Measurements from ENCODE around the gene TLE7.

Gene TLE7

DNA sequence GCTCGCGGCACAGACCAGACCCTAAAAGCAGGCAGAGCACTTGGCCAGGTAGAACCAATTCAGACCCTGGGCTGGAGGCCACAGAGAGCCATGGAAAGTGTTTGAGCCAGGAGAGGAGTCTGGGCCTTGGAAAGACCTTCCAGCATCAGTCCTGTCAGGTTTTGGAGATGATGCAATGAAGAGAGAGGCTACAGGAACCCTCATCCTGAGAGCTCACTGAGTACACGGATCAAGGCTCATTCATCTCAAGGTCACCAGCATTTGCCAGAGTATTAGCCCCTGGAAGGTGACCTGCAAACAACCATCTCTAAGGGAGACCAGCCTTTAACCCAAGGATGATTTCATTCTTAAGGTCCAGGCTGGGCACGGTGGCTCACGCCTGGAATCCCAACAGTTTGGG, 27.8 kb downstream of the TLE7 start:
- no peak for DNase-seq (ENCODE audit: low read depth in 1 of 2, low spot score in 1 of 2)

DNA sequence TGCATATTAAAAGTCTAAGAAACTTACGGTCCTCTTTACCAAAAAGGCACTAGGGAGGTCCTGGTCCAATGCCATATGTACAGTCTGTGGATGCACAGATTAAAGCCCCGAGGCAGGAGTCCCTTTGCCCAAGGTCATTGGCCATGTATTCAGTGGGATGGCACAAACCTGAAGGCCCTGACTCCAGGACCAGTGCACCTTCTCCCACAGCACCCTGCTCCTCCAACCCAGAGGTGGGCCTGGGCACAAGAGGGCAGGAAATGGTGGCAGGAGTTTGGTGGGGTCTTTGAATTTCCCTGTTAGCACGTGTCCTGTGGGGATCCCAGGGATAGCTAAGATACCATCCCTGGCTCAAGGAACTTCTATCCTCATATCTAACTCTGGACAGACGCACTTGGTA, 28.5 kb downstream of the TLE7 start:
- DNase-seq (ENCODE audit: low read depth in 1 of 2, low spot score in 1 of 2): no peak

DNA sequence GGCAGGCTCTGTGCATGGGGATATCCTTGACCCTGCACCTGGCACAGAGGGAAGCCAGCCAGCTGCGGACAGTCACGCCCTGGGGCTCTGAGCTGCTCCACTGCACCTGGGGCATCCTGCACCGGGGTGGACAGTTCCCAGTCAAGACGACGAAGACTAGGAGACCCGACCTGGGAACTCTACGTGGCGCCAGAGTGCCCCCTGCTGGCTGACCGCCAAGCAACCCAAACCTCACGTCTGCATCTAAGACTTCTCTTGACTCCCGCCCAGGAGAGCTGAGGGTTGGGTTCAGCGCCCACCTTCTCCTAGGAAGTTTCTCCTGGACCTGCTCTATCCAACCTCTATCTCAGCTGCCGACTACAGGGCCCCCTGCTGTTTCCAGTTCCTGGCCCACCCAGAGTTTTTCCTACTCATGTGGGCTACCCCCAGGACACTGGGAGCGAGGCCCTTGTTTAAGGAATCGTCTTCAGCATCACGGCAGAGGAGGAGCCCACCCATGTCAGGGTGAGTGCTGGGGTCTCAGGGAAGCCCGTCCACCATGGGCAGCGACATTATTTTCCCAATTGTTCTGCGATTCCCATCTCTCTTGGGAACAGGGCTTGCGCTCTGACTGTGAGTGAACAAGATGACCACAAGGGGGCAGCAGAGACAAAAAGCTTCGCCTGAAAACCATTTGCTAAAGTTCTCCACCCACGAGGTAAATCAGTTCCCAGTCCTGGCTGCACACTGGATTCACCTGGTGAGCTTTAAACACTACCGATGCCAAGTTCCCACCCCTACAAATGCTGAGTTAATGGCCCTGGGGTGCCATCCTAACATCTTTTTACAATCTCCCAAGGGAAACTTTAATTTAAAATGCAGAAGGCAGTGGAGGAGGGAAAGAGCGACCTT, 29.3 kb downstream of the TLE7 start:
- DNase-seq (ENCODE audit: low read depth in 1 of 2, low spot score in 1 of 2): peak; percentile 20 to 39

DNA sequence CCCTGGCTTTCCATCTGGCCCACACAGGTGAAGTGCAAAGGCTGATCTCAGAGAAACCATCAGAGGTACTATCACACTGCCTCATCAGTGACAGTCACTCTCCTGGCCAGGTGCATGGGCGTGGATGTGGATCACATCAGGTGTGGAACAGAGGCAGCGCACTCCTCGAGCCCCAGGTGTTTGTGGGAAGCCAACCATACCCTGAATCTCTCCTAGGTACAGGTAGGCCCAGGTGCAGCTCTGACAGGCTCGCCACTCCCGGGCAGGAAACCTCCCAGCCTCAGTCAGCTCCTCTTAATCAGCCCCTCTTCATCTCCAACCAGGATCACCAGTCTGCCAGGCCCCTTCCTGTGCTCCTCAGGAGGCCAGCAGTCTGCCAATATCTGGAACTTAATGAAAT, 31.7 kb downstream of the TLE7 start:
- no peak for DNase-seq (ENCODE audit: low read depth in 1 of 2, low spot score in 1 of 2)

DNA sequence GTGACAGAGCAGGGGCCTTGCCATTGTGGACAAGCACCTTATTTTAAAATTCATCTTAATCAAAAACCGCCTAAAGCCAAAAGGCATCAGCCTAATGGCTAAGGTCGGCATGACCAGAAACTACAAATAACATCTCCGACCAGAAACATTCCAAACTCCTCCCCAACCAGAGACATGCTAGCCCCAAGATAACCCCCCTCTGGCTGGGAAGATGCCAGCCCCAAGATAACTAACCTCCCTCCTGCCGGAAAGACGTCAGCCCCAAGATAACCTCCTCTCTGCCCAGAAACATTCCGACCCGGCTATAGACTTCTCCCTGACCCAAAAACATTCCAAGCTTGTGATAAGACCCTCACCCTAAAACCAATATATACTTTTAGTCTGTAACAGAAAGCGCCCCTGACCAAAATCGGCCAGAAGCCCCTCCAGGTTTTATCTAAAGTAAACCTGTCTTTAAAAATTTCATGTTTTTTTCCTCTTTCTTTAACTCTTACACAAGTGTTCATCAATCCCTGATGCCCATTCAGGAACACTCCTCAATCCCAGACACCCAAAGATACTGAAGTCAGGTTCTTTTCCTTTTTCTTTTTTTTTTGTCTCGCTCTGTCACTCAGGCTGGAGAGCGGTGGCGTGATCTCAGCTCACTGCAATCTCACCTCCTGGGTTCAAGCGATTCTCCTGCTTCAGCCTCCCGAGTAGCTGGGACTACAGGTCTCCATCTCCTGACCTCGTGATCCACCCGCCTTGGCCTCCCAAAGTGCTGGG, 32.7 kb downstream of the TLE7 start:
- no peak for DNase-seq (ENCODE audit: low read depth in 1 of 2, low spot score in 1 of 2)

DNA sequence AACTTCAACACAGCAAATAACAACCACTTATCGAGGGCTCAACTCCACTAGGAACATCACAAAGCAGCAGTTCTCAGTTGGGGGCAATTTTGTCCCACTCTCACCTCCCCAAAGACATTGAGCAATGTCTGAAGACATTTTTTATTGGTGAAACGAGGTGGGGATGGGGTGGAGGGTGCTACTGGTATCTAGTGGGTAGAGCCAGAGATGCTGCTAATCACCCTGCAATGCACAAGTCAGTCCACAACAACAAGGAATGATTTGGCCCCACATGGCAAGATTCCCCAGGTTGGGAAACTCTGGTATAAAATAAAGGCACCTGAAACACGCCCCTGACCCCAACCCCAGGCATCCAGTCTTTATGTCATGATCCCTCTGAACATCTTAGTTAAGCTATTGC, 33.3 kb downstream of the TLE7 start:
- no peak for DNase-seq (ENCODE audit: low read depth in 1 of 2, low spot score in 1 of 2)

DNA sequence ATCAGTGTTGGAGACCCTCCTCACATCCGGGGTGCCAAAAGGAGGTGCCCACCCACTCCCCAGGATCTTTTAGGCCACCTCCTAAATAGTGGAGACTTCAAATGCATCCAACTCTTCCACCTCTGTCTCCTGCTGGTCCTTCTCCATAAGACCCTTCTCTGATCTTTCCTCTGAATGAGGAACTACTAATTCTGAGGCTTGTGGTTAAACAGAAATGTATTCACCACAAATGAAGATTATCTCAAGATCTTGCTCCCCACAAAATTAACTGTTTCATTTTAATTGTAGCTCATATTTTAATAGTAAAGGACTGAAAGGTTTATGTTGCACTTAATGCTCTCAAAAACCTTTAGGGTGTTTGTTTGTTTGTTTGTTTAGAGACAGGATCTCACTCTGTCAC, 34.1 kb downstream of the TLE7 start:
- no peak for DNase-seq (ENCODE audit: low read depth in 1 of 2, low spot score in 1 of 2)

DNA sequence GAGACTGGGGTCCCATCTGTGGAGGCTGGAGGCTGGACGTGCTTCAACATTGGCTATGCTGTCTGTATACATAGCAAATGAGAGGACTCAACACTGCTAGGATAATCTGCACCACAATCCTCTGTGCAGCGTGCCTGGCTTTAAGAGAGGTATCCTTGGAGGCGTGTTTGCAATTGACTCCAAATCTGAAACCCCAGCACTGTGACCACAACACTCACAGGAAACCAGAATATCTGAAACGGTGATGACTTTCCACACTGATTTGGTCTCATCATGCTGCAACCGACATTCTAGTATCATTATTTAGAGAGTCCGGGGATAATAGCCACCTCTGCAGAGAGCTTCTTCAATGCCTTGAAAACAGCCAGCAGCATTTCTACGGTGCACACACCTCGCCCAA, 35.1 kb downstream of the TLE7 start:
- DNase-seq (ENCODE audit: low read depth in 1 of 2, low spot score in 1 of 2): no peak

DNA sequence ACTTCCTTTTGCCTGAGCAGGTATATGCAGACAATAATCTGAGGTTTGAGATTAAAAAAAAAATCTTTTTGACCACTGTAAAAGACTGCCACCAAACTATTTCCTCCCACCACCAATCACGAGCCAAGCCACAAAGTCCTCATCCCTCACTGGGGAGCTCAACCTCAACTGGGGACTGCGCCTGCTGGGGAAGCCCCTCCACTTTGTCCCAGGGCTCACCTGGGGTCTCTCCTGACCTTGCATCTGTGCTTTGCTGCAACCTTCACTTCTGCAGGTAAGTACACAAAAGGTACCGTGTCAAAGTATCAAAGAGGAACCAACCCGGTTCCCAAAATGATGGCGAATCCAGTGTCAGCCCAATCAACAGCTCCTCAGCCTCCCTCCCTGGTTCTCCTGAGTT, 35.5 kb downstream of the TLE7 start:
- no peak for DNase-seq (ENCODE audit: low read depth in 1 of 2, low spot score in 1 of 2)

DNA sequence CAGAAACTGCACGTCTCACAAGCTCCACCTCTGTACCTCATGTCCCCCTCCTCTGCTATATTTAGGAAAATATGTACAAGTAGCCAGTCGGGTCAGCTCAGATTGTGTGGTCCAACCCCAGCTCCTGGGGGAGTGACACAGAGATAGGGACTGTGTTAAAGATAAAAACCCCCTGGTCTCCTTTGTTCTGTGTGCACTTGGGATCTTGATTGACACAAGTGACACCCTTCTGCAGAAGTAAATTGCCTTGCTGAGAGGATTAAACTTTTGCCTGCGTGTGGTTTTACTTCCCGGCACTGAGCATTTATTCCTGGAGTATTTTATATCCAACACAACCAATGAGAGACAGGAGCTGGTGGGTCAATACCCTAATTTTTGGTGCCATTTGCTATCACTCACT, 37.5 kb downstream of the TLE7 start:
- DNase-seq (ENCODE audit: low read depth in 1 of 2, low spot score in 1 of 2): no peak

DNA sequence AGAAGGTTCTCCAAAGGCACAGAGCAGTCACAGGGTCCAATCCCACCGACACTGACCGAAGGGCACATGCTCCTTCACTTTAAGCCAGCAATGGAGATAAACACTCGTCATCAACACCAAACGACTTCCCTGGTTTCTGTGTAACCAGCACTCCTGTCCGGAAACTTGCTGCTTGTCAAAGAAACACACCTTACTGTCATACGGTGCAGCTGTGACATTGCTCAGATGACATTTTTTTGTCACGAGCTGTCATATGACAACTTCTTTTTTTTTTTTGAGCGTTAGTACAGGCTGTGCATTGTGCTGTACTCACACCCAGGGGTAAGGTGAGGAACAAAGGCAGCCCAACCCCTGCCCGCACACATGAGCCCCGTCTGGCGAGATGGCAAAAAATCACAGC, 39.2 kb downstream of the TLE7 start:
- no peak for DNase-seq (ENCODE audit: low read depth in 1 of 2, low spot score in 1 of 2)

DNA sequence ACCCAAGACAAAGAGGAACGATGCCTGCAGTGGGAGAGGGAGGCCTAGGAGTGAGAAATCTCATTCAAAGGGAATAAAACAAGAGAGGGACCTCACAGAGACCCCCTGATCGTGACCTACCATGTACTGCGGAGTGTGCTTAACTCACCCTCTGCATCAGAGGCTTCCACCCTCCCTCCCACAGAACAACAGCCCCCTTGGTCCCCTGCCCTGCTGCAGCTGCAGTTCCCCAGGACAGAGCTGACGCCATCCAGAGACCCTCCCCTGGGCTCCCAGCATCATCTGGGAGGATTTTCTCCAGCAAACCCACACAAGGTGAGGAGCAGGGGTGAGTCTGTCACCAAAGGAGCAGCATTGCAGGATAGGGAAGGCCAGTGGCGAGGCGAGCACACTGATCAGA, 39.8 kb downstream of the TLE7 start:
- DNase-seq (ENCODE audit: low read depth in 1 of 2, low spot score in 1 of 2): no peak

DNA sequence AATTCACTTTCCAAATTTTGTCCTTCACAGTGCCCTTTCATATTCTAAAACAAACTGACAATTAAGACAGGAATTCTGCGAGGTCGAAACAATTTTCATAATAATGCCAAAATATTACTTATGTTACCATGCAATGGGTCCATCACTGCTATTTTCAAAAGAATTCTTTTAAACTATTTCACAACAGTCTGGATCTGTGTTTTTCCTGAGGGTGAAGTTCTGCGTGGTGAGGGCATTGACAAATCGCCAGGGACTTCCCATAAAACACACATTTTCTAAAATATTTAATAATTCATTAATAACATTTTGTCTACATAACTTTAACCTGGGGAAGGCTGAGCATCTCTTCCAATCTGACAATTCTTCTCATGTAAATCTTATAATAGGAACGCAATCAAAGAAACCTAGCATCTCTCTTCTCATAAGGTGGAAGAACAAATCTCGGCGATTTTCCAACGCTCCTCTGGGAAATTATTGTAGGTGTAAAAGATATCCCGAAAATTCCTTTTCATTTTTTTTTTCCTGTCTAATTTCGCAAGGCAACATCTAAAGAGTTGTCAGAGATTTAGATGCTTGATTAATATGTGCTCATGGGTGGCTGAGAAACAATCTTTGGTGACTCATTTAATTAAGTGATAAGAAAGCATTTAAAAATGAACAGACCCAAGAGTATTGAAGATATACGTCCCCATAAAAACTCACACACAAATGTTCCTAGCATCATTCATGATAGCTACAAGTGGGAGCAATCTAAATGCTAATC, 41.9 kb downstream of the TLE7 start:
- no peak for DNase-seq (ENCODE audit: low read depth in 1 of 2, low spot score in 1 of 2)

DNA sequence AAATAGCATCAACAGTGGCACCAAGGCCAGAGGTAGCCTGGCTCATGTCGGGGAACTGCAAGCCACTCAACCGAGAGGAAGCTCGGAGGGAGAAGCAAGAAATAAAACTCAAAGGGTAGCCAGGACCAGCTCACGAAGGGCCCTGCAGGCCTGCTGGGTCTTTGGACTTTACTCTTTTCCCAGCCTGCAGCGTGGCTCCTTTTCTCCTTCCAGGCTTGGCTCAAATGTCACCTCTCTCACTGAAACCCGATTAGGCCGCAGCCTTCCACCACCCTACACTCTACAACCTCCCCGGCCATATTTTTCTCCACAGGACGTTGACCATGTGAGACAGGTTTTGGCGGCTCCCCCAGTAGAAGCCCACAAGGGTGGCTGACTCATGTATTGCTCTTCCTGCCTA, 45.3 kb downstream of the TLE7 start:
- DNase-seq (ENCODE audit: low read depth in 1 of 2, low spot score in 1 of 2): no peak

DNA sequence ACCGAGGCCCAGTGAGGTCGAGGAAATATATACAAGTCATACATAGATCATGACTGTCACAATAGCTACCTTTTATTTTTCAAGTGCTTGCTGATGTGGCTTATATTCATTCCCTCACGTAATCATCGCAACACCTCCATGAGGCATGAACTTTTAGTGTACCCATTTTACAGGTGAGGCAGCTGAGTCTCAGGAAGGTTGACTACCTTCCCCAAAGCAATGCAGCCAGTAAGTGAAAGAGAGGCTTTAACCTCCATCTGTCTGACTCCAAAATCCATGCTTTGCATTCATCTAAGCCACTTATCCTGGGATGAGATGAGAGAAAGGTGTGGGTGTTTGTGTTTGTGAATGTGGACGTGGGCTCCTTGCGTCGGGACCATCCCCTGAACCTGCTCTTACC, 52.5 kb downstream of the TLE7 start:
- no peak for DNase-seq (ENCODE audit: low read depth in 1 of 2, low spot score in 1 of 2)

DNA sequence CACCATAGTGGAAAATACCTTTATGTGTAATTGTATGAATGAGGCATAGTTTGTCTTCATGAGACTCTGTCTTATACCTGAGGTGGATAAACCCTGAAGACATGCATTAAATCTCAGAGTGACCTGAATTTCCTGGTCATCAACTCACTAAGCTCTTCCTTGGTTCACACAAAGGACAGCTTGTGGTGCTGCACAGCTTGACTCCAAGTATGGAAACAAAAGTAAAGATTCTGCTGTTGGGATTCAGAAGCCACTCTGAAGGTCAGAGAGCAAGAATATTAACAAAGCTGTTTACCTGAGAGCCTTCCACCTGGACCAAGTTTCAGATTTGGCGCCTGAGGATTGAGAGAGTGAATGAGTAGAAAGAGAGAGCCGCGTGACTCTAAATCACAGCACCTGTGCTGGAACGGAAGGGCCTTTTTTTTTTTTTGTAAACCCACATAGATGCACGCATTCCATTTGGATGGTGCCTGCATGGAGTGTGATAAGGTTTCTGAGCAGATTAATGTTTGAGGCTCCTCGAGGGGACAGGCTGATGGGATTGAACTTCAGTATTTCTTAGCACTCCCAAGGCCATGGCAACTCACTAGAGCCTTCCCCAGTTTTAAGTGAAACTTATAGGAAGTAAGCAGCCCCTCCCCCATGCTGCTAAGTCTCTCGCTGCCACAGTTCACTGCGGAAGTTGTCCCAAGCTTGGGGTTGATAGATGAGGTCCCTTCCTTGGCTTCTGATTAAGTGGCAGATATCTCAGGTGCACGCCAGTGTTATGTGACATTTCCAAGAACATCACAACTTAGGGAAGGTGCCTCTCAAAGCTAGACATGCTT, 54.6 kb downstream of the TLE7 start:
- DNase-seq (ENCODE audit: low read depth in 1 of 2, low spot score in 1 of 2): no peak

DNA sequence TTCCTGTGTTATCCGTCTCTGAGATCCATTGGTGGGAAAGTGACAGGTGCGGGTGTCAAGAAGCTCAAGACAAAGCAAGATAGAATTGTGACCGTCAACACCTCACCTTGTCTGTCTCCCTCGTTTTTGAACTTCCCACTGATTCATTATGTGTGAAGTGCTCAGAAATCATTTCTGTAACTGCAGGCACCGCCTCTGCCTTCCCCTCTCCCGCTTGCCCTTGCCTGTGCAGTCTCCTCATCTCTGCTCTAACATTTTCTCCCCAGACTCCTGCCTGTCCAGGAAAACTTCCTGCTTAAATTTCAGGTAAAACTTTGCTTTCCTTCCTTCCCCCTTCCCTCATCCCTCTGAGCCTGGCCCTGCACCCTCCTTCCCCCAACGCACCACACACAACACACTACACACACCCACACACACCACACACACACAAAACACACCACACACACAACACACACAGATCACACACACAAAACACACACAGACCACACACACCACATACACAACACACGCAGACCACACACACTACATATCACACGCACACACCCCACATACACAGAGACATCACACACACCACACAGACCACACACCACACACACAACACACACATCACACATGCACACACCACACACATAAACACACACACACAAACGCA, 57.7 kb downstream of the TLE7 start:
- no peak for DNase-seq (ENCODE audit: low read depth in 1 of 2, low spot score in 1 of 2)

DNA sequence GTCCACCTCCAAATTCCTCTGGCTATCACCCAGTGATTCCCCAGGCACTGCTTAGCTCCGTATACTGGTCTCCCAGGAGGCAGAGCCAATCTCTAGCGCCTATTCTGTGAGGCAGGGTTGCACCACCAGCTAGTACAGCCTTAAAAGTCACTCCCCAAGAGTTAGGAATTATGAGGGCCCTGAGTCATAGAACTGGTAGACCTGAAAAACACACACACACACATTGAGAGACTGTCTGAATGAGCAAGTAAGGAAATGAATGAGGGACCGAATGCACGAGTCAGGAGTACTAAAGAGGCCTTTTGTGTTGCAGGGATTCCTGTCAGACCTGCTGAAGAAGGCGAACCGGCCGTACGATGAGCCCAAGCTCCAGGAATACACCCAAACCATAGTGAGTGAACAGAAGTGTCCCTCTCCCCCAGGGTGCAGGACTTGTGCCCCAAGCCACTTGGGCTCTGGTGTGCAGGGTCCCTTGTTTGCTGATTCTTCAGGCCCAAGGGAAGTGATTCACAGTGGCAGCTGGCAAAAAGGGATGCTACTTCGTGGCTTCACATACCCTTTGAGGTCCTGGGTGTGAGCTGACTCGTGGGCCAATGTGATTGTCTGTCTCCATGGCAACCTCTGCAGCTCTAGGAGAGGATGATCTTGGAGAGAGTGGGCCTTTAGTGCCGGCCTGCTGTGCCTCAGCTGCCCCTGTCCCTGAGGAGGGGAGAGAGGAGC, 58.6 kb downstream of the TLE7 start:
- no peak for DNase-seq (ENCODE audit: low read depth in 1 of 2, low spot score in 1 of 2)

DNA sequence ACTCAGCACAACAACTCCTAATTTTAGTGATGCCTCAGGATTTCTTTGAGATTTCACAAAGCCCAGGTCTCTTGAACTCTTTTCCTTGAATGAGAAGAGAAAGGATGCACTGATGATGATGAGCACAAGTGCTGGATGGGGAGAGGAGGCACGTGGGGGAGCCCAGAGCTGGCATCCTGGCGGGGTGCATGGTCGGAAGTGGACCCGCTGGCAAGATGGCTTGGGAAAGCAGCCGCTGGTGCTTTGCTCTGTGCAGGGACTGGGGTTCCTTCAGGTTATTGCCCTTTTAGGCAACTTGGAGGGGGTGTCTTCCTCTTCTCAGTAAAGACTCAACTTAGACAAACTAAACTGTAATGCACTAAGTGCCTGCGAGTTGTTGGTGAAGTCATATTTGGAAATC, 61.0 kb downstream of the TLE7 start:
- DNase-seq (ENCODE audit: low read depth in 1 of 2, low spot score in 1 of 2): no peak

Data from stimulated activated CD4-positive, alpha-beta T cell treated with anti-CD3 and anti-CD28 coated beads, Interleukin-15, amount 100 ng/mL, for 1 hour (primary cell).